Measurements from ENCODE around the gene TMED6. TPM values are rescaled to one million over a fixed set of nuclear protein-coding genes. Genes with fewer than 3 reads are reported as not detected.
A peak's percentile ranks its signal among the peaks of the same experiment; 100 is the strongest.

Gene TMED6
- not detected in 2 replicates for total RNA-seq (ENCODE audit: low replicate concordance)

GRCh38 chr16:69351309-69352027 is at the start of gene TMED6:
TSS of gene TMED6 (minus strand) at chr16:69351786. CDS start at chr16:69351753, 33 bp downstream.
- TF ChIP-seq CTCF (IDR thresholded peaks at IDR 0.05) (no peak), EZH2phosphoT487 (IDR thresholded peaks at IDR 0.05) (no peak), EZH2 (IDR thresholded peaks at IDR 0.05) (no peak)
- Mint-ChIP-seq H3K9me3 (no peaks in the 10 kb centered on the region), H3K4me1 (no peaks in the 10 kb centered on the region), H3K4me3 (no peak within 1 kb of the TSS), H3K36me3 (peaks cover 6% of the 10 kb centered on the region), H3K27me3 (ENCODE audit: insufficient read depth, low read depth) (peaks cover 4% of the 10 kb centered on the region), H3K27ac (no peak within 1 kb of the TSS)
- no peak for DNase-seq (ENCODE audit: low spot score)
- Histone ChIP-seq H3K4me2 (no peak within 1 kb of the TSS), H3K27me3 (no peaks in the 10 kb centered on the region), H3K79me2 (ENCODE audit: low read depth) (no peaks in the 10 kb centered on the region), H3K4me1 (no peaks in the 10 kb centered on the region), H4K20me1 (ENCODE audit: low read depth) (no peaks in the 10 kb centered on the region), H3F3A (ENCODE audit: low read depth) (peaks cover 4% of the 10 kb centered on the region), H3K9ac (no peak within 1 kb of the TSS), H3K36me3 (peaks cover 5% of the 10 kb centered on the region), H3K4me3 (no peak within 1 kb of the TSS), H2AFZ (replicated peaks) (no peak within 1 kb of the TSS), H3K27ac (no peak within 1 kb of the TSS), H3K9me3 (ENCODE audit: low read depth) (no peaks in the 10 kb centered on the region)

DNA sequence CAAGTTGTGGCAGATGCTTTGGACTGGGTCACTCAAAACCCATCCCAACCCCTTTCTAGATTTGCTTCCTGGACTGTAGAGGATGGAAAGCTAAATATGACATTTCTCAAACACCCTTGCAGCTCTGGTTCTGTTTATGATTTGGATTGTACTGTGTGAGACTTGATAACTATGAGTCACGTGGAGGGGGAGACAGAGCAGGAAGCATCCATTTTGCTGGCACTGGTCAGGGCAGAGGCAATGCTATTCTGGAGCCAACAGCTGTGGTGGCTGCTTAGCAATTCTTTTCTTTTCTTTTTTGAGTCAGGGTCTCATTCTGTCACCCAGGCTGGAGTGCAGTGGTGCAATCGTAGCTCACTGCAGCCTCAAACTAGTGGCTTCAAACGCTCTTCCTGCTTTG is 47.8 kb upstream of the TMED6 start:
- Histone ChIP-seq H3K9ac (no peak overlapping the region), H3K4me3 (no peak overlapping the region), H3K9me3 (ENCODE audit: low read depth) (no peaks in the 10 kb centered on the region), H2AFZ (replicated peaks) (no peak overlapping the region), H4K20me1 (ENCODE audit: low read depth) (no peaks in the 10 kb centered on the region), H3K27me3 (no peaks in the 10 kb centered on the region), H3K36me3 (no peaks in the 10 kb centered on the region), H3F3A (ENCODE audit: low read depth) (peaks cover 4% of the 10 kb centered on the region), H3K79me2 (ENCODE audit: low read depth) (no peaks in the 10 kb centered on the region), H3K4me2 (no peak overlapping the region), H3K4me1 (peaks cover 6% of the 10 kb centered on the region), H3K27ac (no peak overlapping the region)
- H3K27me3 Mint-ChIP-seq (ENCODE audit: insufficient read depth, low read depth), result peaks cover 2% of the 10 kb centered on the region
- H3K36me3 Mint-ChIP-seq, result no peaks in the 10 kb centered on the region
- peaks cover 34% of the 10 kb centered on the region for H3K4me1 Mint-ChIP-seq
- H3K27ac Mint-ChIP-seq, result no peak overlapping the region
- TF ChIP-seq EZH2 (IDR thresholded peaks at IDR 0.05) (no peak), EZH2phosphoT487 (IDR thresholded peaks at IDR 0.05) (no peak), CTCF (IDR thresholded peaks at IDR 0.05) (no peak)
- no peak overlapping the region for H3K4me3 Mint-ChIP-seq
- no peak for DNase-seq (ENCODE audit: low spot score)
- H3K9me3 Mint-ChIP-seq, result no peaks in the 10 kb centered on the region

DNA sequence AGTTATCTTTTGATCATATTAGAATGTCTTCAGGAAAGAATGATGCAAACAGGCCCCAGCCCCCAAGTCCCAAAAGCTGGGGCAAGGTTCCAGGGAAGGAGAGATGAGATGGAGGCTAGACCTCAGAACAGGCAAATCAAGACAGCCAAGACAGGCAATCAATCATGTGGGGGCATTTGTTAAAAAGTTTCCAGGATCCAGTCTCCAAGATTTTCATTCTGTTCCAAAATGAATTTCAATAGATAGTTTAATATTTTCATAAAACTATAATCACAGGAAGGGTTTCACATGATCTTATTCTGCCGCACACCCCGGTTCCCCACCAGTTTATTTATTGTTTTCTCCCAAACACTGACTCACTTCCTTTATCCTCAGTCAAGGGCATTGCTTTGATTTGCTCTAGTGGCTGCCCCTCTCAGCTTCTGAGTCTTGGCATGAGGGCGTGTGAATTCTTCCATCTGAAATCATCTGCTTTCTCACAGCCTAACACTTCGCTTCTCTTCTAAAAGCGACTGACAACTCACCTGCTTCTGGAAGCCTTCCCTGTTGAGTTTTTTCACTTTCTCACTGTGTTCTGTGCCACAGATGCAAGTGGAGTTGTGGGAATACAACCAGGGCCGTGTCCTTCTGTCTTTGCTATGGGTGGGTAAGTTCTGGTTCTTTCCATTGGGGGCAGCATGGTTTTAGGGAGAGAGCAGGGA is 46.4 kb upstream of the TMED6 start:
- TF ChIP-seq EZH2phosphoT487 (IDR thresholded peaks at IDR 0.05) (no peak), CTCF (IDR thresholded peaks at IDR 0.05) (peak; percentile 65)
- Histone ChIP-seq H3K4me3 (no peak overlapping the region), H3K9me3 (ENCODE audit: low read depth) (no peaks in the 10 kb centered on the region), H3K36me3 (no peaks in the 10 kb centered on the region), H3K9ac (no peak overlapping the region), H3K4me2 (no peak overlapping the region), H3F3A (ENCODE audit: low read depth) (peaks cover 4% of the 10 kb centered on the region), H3K4me1 (peaks cover 6% of the 10 kb centered on the region), H3K27ac (no peak overlapping the region), H3K79me2 (ENCODE audit: low read depth) (no peaks in the 10 kb centered on the region), H3K27me3 (no peaks in the 10 kb centered on the region), H4K20me1 (ENCODE audit: low read depth) (no peaks in the 10 kb centered on the region), H2AFZ (replicated peaks) (peak overlapping the region; percentile 89)
- H3K4me1 Mint-ChIP-seq, result peaks cover 25% of the 10 kb centered on the region
- H3K27me3 Mint-ChIP-seq (ENCODE audit: insufficient read depth, low read depth), result peaks cover 2% of the 10 kb centered on the region
- H3K9me3 Mint-ChIP-seq, result no peaks in the 10 kb centered on the region
- peak; percentile 76 for DNase-seq (ENCODE audit: low spot score)
- peak overlapping the region; percentile 51 for H3K27ac Mint-ChIP-seq
- no peak overlapping the region for H3K4me3 Mint-ChIP-seq
- H3K36me3 Mint-ChIP-seq, result no peaks in the 10 kb centered on the region
